ENCODE data around the gene LDLRAP1.

Gene LDLRAP1

GRCh38 chr1:25610822-25611630, 67.6 kb downstream of the LDLRAP1 start:
- DNase-seq, result no peak

- no peak for DNase-seq
Observed at GRCh38 chr1:25611843-25612242, 68.4 kb downstream of the LDLRAP1 start.

GRCh38 chr1:25612421-25612820, 69.0 kb downstream of the LDLRAP1 start:
- no peak for DNase-seq

GRCh38 chr1:25613091-25613490, 69.7 kb downstream of the LDLRAP1 start:
- DNase-seq, result no peak

GRCh38 chr1:25614501-25615171, 71.2 kb downstream of the LDLRAP1 start:
- DNase-seq, result no peak

GRCh38 chr1:25615172-25615541, 71.8 kb downstream of the LDLRAP1 start:
- DNase-seq, result no peak

GRCh38 chr1:25615563-25616094, 72.2 kb downstream of the LDLRAP1 start:
- no peak for DNase-seq

GRCh38 chr1:25616095-25616986, 72.9 kb downstream of the LDLRAP1 start, which contains the start of gene MAN1C1:
Gene MAN1C1 (plus strand): TSS chr1:25616791. CDS start chr1:25617798, 1,007 bp downstream.
- peak; percentile 67 for DNase-seq

GRCh38 chr1:25616987-25617624, 73.7 kb downstream of the LDLRAP1 start:
- DNase-seq, result no peak

GRCh38 chr1:25617625-25618432, 74.4 kb downstream of the LDLRAP1 start:
- no peak for DNase-seq

- DNase-seq, result no peak
Observed at GRCh38 chr1:25618433-25618808, 75.0 kb downstream of the LDLRAP1 start.
